GM12878 (cell line): ENCODE data around the gene KLK8. TPM values are rescaled to one million over a fixed set of nuclear protein-coding genes. Genes with fewer than 3 reads are reported as not detected.

Experiments
- ATF2 ChIP-seq: IDR thresholded peaks from 2 replicates; pipeline ENCODE4 v1.6.1; 2012; ENCODE audit warnings: low read length, inconsistent platforms
- BHLHE40 ChIP-seq, 2 experiments: fragments of 450-650 bp in 1 of 2; IDR thresholded peaks; 2 replicates each; pipeline ENCODE4 v1.6.1; 2011 to 2017; ENCODE audit warnings: low read depth in 2 of 2, borderline replicate concordance in 1 of 2, improper control_type of control experiment in 1 of 2, low read length in 1 of 2, mild to moderate bottlenecking in 1 of 2
- CBX5 ChIP-seq: sonication (generic); IDR thresholded peaks from 2 replicates; pipeline ENCODE4 v1.6.1; 2016; ENCODE audit warnings: low read depth, moderate library complexity, mild to moderate bottlenecking, inconsistent platforms
- GATAD2B ChIP-seq: fragments of 450-650 bp; conservative IDR thresholded peaks from 2 replicates; pipeline ENCODE4 v1.6.1; 2017; ENCODE audit warnings: low read depth, mild to moderate bottlenecking, moderate library complexity
- MAX ChIP-seq: IDR thresholded peaks from 2 replicates; pipeline ENCODE4 v1.6.1; 2012; ENCODE audit warnings: low read depth, low read length, improper control_type of control experiment
- NFYA ChIP-seq: IDR thresholded peaks from 2 replicates; pipeline ENCODE4 v1.6.1; 2011; ENCODE audit warnings: low read depth, mild to moderate bottlenecking, low read length, improper control_type of control experiment, borderline replicate concordance
- RCOR1 ChIP-seq: conservative IDR thresholded peaks from 2 replicates; pipeline ENCODE4 v1.6.1; 2012; ENCODE audit warnings: low read depth, low read length, improper control_type of control experiment
- SKIL ChIP-seq: fragments of 450-650 bp; IDR thresholded peaks from 2 replicates; pipeline ENCODE4 v1.6.1; 2017; ENCODE audit warnings: mild to moderate bottlenecking, low read depth, inconsistent platforms; ENCODE audit not compliant: poor library complexity, severe bottlenecking
- SPI1 ChIP-seq: IDR thresholded peaks from 2 replicates; pipeline ENCODE4 v1.6.1; 2011; ENCODE audit warnings: low read depth, mild to moderate bottlenecking, low read length, moderate library complexity, borderline replicate concordance; ENCODE audit not compliant: insufficient read depth
- TAF1 ChIP-seq: IDR thresholded peaks from 2 replicates; pipeline ENCODE4 v1.6.1; 2011; ENCODE audit warnings: mild to moderate bottlenecking, low read depth, low read length, borderline replicate concordance
- ZBTB4 ChIP-seq: fragments of 450-650 bp; formaldehyde crosslinking; IDR thresholded peaks from 2 replicates; pipeline ENCODE4 v1.4.0; 2022; ENCODE audit warnings: mild to moderate bottlenecking, moderate library complexity
- polyA plus RNA-seq, 11 experiments: library from polyadenylated mRNA; depleted of rRNA in 4 of 11; unstranded in 6 of 11; stranded (reverse) in 5 of 11; fragments of >200 nt; fragmentation: Nextera tagmentation in 4 of 11; fragmentation: Illumina TruSeq in 1 of 11; extraction: Ambion mirVana in 4 of 11; extraction: Trizol in 1 of 11; gene quantifications; 1 replicate in 1 of 11; 2 replicates in 10 of 11; pipeline versions ENCODE4 v1.2.1 to v1.2.3, GENCODE V29; 2011 to 2016; ENCODE audit warnings: inconsistent platforms in 2 of 11, missing spikeins in 2 of 11, low read depth in 1 of 11
- total RNA-seq, 4 experiments: library from RNA; depleted of rRNA in 3 of 4; stranded (reverse); fragments of >200 nt in 3 of 4; fragmentation: Illumina TruSeq in 1 of 4; extraction: Trizol in 1 of 4; gene quantifications; 2 replicates each; pipeline versions ENCODE4 v1.2.1 to v1.2.3, GENCODE V29; 2013 to 2021

Gene KLK8
- total and polyA plus RNA-seq, 10 of the 15 experiments (the other 5 are each of a cell fraction or from before 2014, with no cell fraction given) = not detected

GRCh38 chr19:50998061-50998460 is 3.3 kb downstream of the KLK8 start (continued):
- TF ChIP-seq SKIL (no peak), SPI1 (no peak), ZBTB4 (CRISPR knock-in tag) (no peak), MAX (no peak), ATF2 (no peak), BHLHE40 (IDR thresholded peaks at IDR 0.05; ENCODE audit: borderline replicate concordance in 1 of 2, low read depth in 2 of 2, low read length in 1 of 2) (no peak), CBX5 (no peak), TAF1 (no peak), NFYA (no peak), RCOR1 (no peak), GATAD2B (no peak)
